Activated naive CD4-positive, alpha-beta T cell treated with anti-CD3 and anti-CD28 coated beads for 36 hours (primary cell): ENCODE results near the gene SMOC2. TPM values are rescaled to one million over a fixed set of nuclear protein-coding genes. Genes with fewer than 3 reads are reported as not detected.

Experiments used
- CTCF ChIA-PET: fragments of 350-600 bp; sonication (Branson Sonifier 250); formaldehyde crosslinking; loops from one replicate; lab custom pipeline; 2021; ENCODE audit warnings: antibody characterized with exemption; lab: Charles Lee
- DNase-seq: peaks from one replicate; pipeline ENCODE4 v3.0.0-alpha.2; 2020
- H3K27ac Mint-ChIP-seq: one replicate; pipeline ENCODE4 v1.8.0; 2021; ENCODE audit warnings: mild to moderate bottlenecking, mixed read lengths
- H3K27me3 Mint-ChIP-seq: one replicate; pipeline ENCODE4 v1.8.0; 2021; ENCODE audit warnings: low read depth, mixed read lengths
- H3K36me3 Mint-ChIP-seq: one replicate; pipeline ENCODE4 v1.8.0; 2021; ENCODE audit warnings: low read depth, mixed read lengths
- H3K4me1 Mint-ChIP-seq: one replicate; pipeline ENCODE4 v1.8.0; 2021; ENCODE audit warnings: low read depth, mixed read lengths
- H3K4me3 Mint-ChIP-seq: one replicate; pipeline ENCODE4 v1.8.0; 2021; ENCODE audit warnings: mild to moderate bottlenecking, moderate library complexity, mixed read lengths
- H3K9me3 Mint-ChIP-seq: one replicate; pipeline ENCODE4 v1.8.0; 2021; ENCODE audit warnings: mixed read lengths
- intact Hi-C: fragments of 100-400 bp; cut with micrococcal nuclease; formaldehyde crosslinking; loops from one replicate; pipeline ENCODE4 v1.15.1; 2023
- total RNA-seq, 2 experiments: library from RNA; stranded (reverse); gene quantifications; one replicate each; pipeline ENCODE4 v1.2.3, GENCODE V29; 2021

Gene SMOC2
- total RNA-seq, 2 experiments from 2014 or later: not detected

GRCh38 chr6:168500519-168500918 is 59.5 kb downstream of the SMOC2 start:
- no peaks in the 10 kb centered on the region for H3K4me1 Mint-ChIP-seq
- H3K9me3 Mint-ChIP-seq: no peaks in the 10 kb centered on the region
- intact Hi-C loops: no loop called here
- no peaks in the 10 kb centered on the region for H3K36me3 Mint-ChIP-seq
- CTCF ChIA-PET: no interaction called here
- no peak overlapping the region for H3K4me3 Mint-ChIP-seq
- H3K27me3 Mint-ChIP-seq: no peaks in the 10 kb centered on the region
- H3K27ac Mint-ChIP-seq: no peak overlapping the region
- no peak for DNase-seq

- Mint-ChIP-seq H3K27ac (no peak overlapping the region), H3K27me3 (no peaks in the 10 kb centered on the region), H3K9me3 (no peaks in the 10 kb centered on the region), H3K4me3 (no peak overlapping the region), H3K36me3 (no peaks in the 10 kb centered on the region), H3K4me1 (no peaks in the 10 kb centered on the region)
- no peak for DNase-seq
- CTCF ChIA-PET: interaction anchor here (0.9 kb wide), 1 partner anchor 8 kb away, joined by 3 read pairs; no protein-coding TSS in a partner anchor
- intact Hi-C loops: no loop called here
Measured at GRCh38 chr6:168501561-168501960, 60.6 kb downstream of the SMOC2 start.

GRCh38 chr6:168504366-168504765 is 63.4 kb downstream of the SMOC2 start:
- Mint-ChIP-seq H3K27ac (no peak overlapping the region), H3K4me1 (no peaks in the 10 kb centered on the region), H3K27me3 (no peaks in the 10 kb centered on the region), H3K9me3 (no peaks in the 10 kb centered on the region), H3K4me3 (no peak overlapping the region), H3K36me3 (no peaks in the 10 kb centered on the region)
- CTCF ChIA-PET: interaction anchor here (0.6 kb wide), 1 partner anchor 153 kb away, joined by 3 read pairs; no protein-coding TSS in a partner anchor
- intact Hi-C loops: no loop called here
- no peak for DNase-seq

GRCh38 chr6:168506460-168506859 is 65.5 kb downstream of the SMOC2 start:
- no peak for DNase-seq
- H3K9me3 Mint-ChIP-seq: no peaks in the 10 kb centered on the region
- peaks cover 2% of the 10 kb centered on the region for H3K27me3 Mint-ChIP-seq
- intact Hi-C loops: no loop called here
- H3K4me3 Mint-ChIP-seq: no peak overlapping the region
- CTCF ChIA-PET: no interaction called here
- H3K27ac Mint-ChIP-seq: no peak overlapping the region
- H3K36me3 Mint-ChIP-seq: no peaks in the 10 kb centered on the region
- no peaks in the 10 kb centered on the region for H3K4me1 Mint-ChIP-seq

GRCh38 chr6:168507297-168507696 is 66.3 kb downstream of the SMOC2 start:
- Mint-ChIP-seq H3K4me1 (no peaks in the 10 kb centered on the region), H3K27me3 (peaks cover 2% of the 10 kb centered on the region), H3K27ac (no peak overlapping the region), H3K4me3 (no peak overlapping the region), H3K36me3 (no peaks in the 10 kb centered on the region), H3K9me3 (no peaks in the 10 kb centered on the region)
- CTCF ChIA-PET: no interaction called here
- intact Hi-C loops: no loop called here
- DNase-seq: no peak

- intact Hi-C loops: no loop called here
- H3K36me3 Mint-ChIP-seq: no peaks in the 10 kb centered on the region
- H3K27ac Mint-ChIP-seq: no peak overlapping the region
- H3K4me1 Mint-ChIP-seq: no peaks in the 10 kb centered on the region
- no peak overlapping the region for H3K4me3 Mint-ChIP-seq
- no peaks in the 10 kb centered on the region for H3K9me3 Mint-ChIP-seq
- CTCF ChIA-PET: no interaction called here
- no peak for DNase-seq
- H3K27me3 Mint-ChIP-seq: peaks cover 2% of the 10 kb centered on the region
Measured at GRCh38 chr6:168507730-168508129, 66.7 kb downstream of the SMOC2 start.

GRCh38 chr6:168508903-168509302 is 67.9 kb downstream of the SMOC2 start:
- intact Hi-C loops: no loop called here
- H3K9me3 Mint-ChIP-seq: no peaks in the 10 kb centered on the region
- CTCF ChIA-PET: no interaction called here
- no peak overlapping the region for H3K4me3 Mint-ChIP-seq
- H3K36me3 Mint-ChIP-seq: no peaks in the 10 kb centered on the region
- no peak for DNase-seq
- peaks cover 2% of the 10 kb centered on the region for H3K27me3 Mint-ChIP-seq
- no peaks in the 10 kb centered on the region for H3K4me1 Mint-ChIP-seq
- no peak overlapping the region for H3K27ac Mint-ChIP-seq

GRCh38 chr6:168513766-168514165 is 72.8 kb downstream of the SMOC2 start:
- no peak for DNase-seq
- no peaks in the 10 kb centered on the region for H3K36me3 Mint-ChIP-seq
- H3K4me3 Mint-ChIP-seq: no peak overlapping the region
- peaks cover 2% of the 10 kb centered on the region for H3K27me3 Mint-ChIP-seq
- H3K27ac Mint-ChIP-seq: no peak overlapping the region
- intact Hi-C loops: no loop called here
- CTCF ChIA-PET: no interaction called here
- no peaks in the 10 kb centered on the region for H3K4me1 Mint-ChIP-seq
- H3K9me3 Mint-ChIP-seq: no peaks in the 10 kb centered on the region

- no peaks in the 10 kb centered on the region for H3K4me1 Mint-ChIP-seq
- H3K27me3 Mint-ChIP-seq: peaks cover 2% of the 10 kb centered on the region
- no peak overlapping the region for H3K4me3 Mint-ChIP-seq
- H3K9me3 Mint-ChIP-seq: no peaks in the 10 kb centered on the region
- DNase-seq: no peak
- CTCF ChIA-PET: no interaction called here
- H3K36me3 Mint-ChIP-seq: no peaks in the 10 kb centered on the region
- intact Hi-C loops: no loop called here
- H3K27ac Mint-ChIP-seq: no peak overlapping the region
Measured at GRCh38 chr6:168514216-168514615, 73.2 kb downstream of the SMOC2 start.

- H3K36me3 Mint-ChIP-seq: no peaks in the 10 kb centered on the region
- H3K4me3 Mint-ChIP-seq: no peak overlapping the region
- intact Hi-C loops: no loop called here
- no peak for DNase-seq
- H3K27ac Mint-ChIP-seq: no peak overlapping the region
- H3K9me3 Mint-ChIP-seq: no peaks in the 10 kb centered on the region
- no peaks in the 10 kb centered on the region for H3K27me3 Mint-ChIP-seq
- CTCF ChIA-PET: no interaction called here
- H3K4me1 Mint-ChIP-seq: no peaks in the 10 kb centered on the region
Measured at GRCh38 chr6:168515376-168515775, 74.4 kb downstream of the SMOC2 start.

- CTCF ChIA-PET: no interaction called here
- Mint-ChIP-seq H3K9me3 (no peaks in the 10 kb centered on the region), H3K27me3 (no peaks in the 10 kb centered on the region), H3K27ac (no peak overlapping the region), H3K36me3 (no peaks in the 10 kb centered on the region), H3K4me3 (no peak overlapping the region), H3K4me1 (no peaks in the 10 kb centered on the region)
- DNase-seq: no peak
- intact Hi-C loops: no loop called here
Measured at GRCh38 chr6:168516944-168517741, 76.2 kb downstream of the SMOC2 start.

- CTCF ChIA-PET: no interaction called here
- Mint-ChIP-seq H3K27me3 (no peaks in the 10 kb centered on the region), H3K9me3 (no peaks in the 10 kb centered on the region), H3K27ac (no peak overlapping the region), H3K4me3 (no peak overlapping the region), H3K36me3 (no peaks in the 10 kb centered on the region), H3K4me1 (no peaks in the 10 kb centered on the region)
- intact Hi-C loops: no loop called here
- DNase-seq: no peak
Measured at GRCh38 chr6:168517742-168518347, 76.9 kb downstream of the SMOC2 start.

- Mint-ChIP-seq H3K36me3 (no peaks in the 10 kb centered on the region), H3K27ac (no peak overlapping the region), H3K4me1 (no peaks in the 10 kb centered on the region), H3K4me3 (no peak overlapping the region), H3K27me3 (no peaks in the 10 kb centered on the region), H3K9me3 (no peaks in the 10 kb centered on the region)
- intact Hi-C loops: no loop called here
- CTCF ChIA-PET: no interaction called here
- DNase-seq: no peak
Measured at GRCh38 chr6:168518348-168518745, 77.4 kb downstream of the SMOC2 start.
